SJCRH30 (cell line): Measurements from ENCODE around the gene ABCA2. TPM values are rescaled to one million over a fixed set of nuclear protein-coding genes. Genes with fewer than 3 reads are reported as not detected.

Experiments used
- DNase-seq, 2 experiments: peaks; one replicate each; pipeline ENCODE4 v3.0.0-alpha.2; 2015 to 2020
- H3K27ac ChIP-seq: fragments of 250-450 bp; sonication (Bioruptor Pico); 2 replicates; pipeline ENCODE4 v1.5.1; 2020; ENCODE audit warnings: mild to moderate bottlenecking, moderate library complexity
- H3K27me3 ChIP-seq: fragments of 250-450 bp; sonication (Bioruptor Pico); 2 replicates; pipeline ENCODE4 v1.5.1; 2020; ENCODE audit warnings: mild to moderate bottlenecking, moderate library complexity
- H3K36me3 ChIP-seq: fragments of 250-450 bp; sonication (Bioruptor Pico); 2 replicates; pipeline ENCODE4 v1.5.1; 2020; ENCODE audit warnings: mild to moderate bottlenecking, moderate library complexity
- H3K4me1 ChIP-seq: fragments of 250-450 bp; sonication (Bioruptor Pico); 2 replicates; pipeline ENCODE4 v1.5.1; 2020; ENCODE audit warnings: mild to moderate bottlenecking, moderate library complexity
- H3K4me3 ChIP-seq: fragments of 250-450 bp; sonication (Bioruptor Pico); 2 replicates; pipeline ENCODE4 v1.5.1; 2020; ENCODE audit warnings: mild to moderate bottlenecking, moderate library complexity
- H3K9me3 ChIP-seq: fragments of 250-450 bp; sonication (Bioruptor Pico); replicated peaks from 2 replicates; pipeline ENCODE4 v1.5.1; 2020; ENCODE audit warnings: mild to moderate bottlenecking, moderate library complexity
- total RNA-seq: library from RNA; depleted of rRNA; stranded (reverse); fragments of >200 nt; shearing (Covaris generic); gene quantifications from 2 replicates; pipeline ENCODE4 v1.2.3, GENCODE V29; 2014

Gene ABCA2
- total RNA-seq, 1 experiment from 2014 or later: 4.0 TPM

- no peaks in the 10 kb centered on the region for H3K36me3 ChIP-seq
- H3K9me3 ChIP-seq: no peaks in the 10 kb centered on the region
- no peak for DNase-seq
- H3K4me3 ChIP-seq: no peak overlapping the region
- H3K27ac ChIP-seq: no peak overlapping the region
- peaks cover 14% of the 10 kb centered on the region for H3K27me3 ChIP-seq
- peaks cover 30% of the 10 kb centered on the region for H3K4me1 ChIP-seq
Observed at GRCh38 chr9:137022662-137023008, 5.4 kb downstream of the ABCA2 start.

- no peak overlapping the region for H3K27ac ChIP-seq
- peaks cover 30% of the 10 kb centered on the region for H3K4me1 ChIP-seq
- H3K27me3 ChIP-seq: peaks cover 9% of the 10 kb centered on the region
- no peaks in the 10 kb centered on the region for H3K9me3 ChIP-seq
- DNase-seq: peak; percentile 67 to 75
- H3K4me3 ChIP-seq: no peak overlapping the region
- H3K36me3 ChIP-seq: no peaks in the 10 kb centered on the region
Observed at GRCh38 chr9:137021979-137022661, 5.9 kb downstream of the ABCA2 start.

GRCh38 chr9:137021568-137021978, 6.5 kb downstream of the ABCA2 start:
- Histone ChIP-seq H3K27me3 (peaks cover 7% of the 10 kb centered on the region), H3K9me3 (no peaks in the 10 kb centered on the region), H3K4me3 (no peak overlapping the region), H3K36me3 (no peaks in the 10 kb centered on the region), H3K27ac (no peak overlapping the region), H3K4me1 (peaks cover 30% of the 10 kb centered on the region)
- DNase-seq: no peak

- H3K27ac ChIP-seq: no peak overlapping the region
- no peak for DNase-seq
- peaks cover 28% of the 10 kb centered on the region for H3K4me1 ChIP-seq
- H3K9me3 ChIP-seq: no peaks in the 10 kb centered on the region
- H3K27me3 ChIP-seq: peaks cover 5% of the 10 kb centered on the region
- no peak overlapping the region for H3K4me3 ChIP-seq
- no peaks in the 10 kb centered on the region for H3K36me3 ChIP-seq
Observed at GRCh38 chr9:137020771-137021567, 7.1 kb downstream of the ABCA2 start.

- no peaks in the 10 kb centered on the region for H3K9me3 ChIP-seq
- H3K27me3 ChIP-seq: no peaks in the 10 kb centered on the region
- H3K4me1 ChIP-seq: peaks cover 19% of the 10 kb centered on the region
- no peak for DNase-seq
- no peak overlapping the region for H3K27ac ChIP-seq
- H3K36me3 ChIP-seq: no peaks in the 10 kb centered on the region
- H3K4me3 ChIP-seq: no peak overlapping the region
Observed at GRCh38 chr9:137019891-137020683, 8.0 kb downstream of the ABCA2 start.

- H3K4me3 ChIP-seq: no peak overlapping the region
- H3K27me3 ChIP-seq: no peaks in the 10 kb centered on the region
- H3K9me3 ChIP-seq: no peaks in the 10 kb centered on the region
- H3K4me1 ChIP-seq: peaks cover 12% of the 10 kb centered on the region
- H3K27ac ChIP-seq: no peak overlapping the region
- no peak for DNase-seq
- no peaks in the 10 kb centered on the region for H3K36me3 ChIP-seq
Observed at GRCh38 chr9:137018761-137019559, 9.1 kb downstream of the ABCA2 start.

GRCh38 chr9:137017791-137018497, 10.1 kb downstream of the ABCA2 start:
- Histone ChIP-seq H3K9me3 (no peaks in the 10 kb centered on the region), H3K4me3 (no peak overlapping the region), H3K27ac (no peak overlapping the region), H3K27me3 (no peaks in the 10 kb centered on the region), H3K36me3 (no peaks in the 10 kb centered on the region), H3K4me1 (peaks cover 2% of the 10 kb centered on the region)
- no peak for DNase-seq

- H3K36me3 ChIP-seq: no peaks in the 10 kb centered on the region
- no peaks in the 10 kb centered on the region for H3K9me3 ChIP-seq
- DNase-seq: no peak
- no peak overlapping the region for H3K27ac ChIP-seq
- H3K27me3 ChIP-seq: no peaks in the 10 kb centered on the region
- H3K4me3 ChIP-seq: no peak overlapping the region
- no peaks in the 10 kb centered on the region for H3K4me1 ChIP-seq
Observed at GRCh38 chr9:137017071-137017470, 11.0 kb downstream of the ABCA2 start.

GRCh38 chr9:137016436-137016835, 11.6 kb downstream of the ABCA2 start:
- no peaks in the 10 kb centered on the region for H3K4me1 ChIP-seq
- no peak overlapping the region for H3K27ac ChIP-seq
- H3K27me3 ChIP-seq: no peaks in the 10 kb centered on the region
- no peaks in the 10 kb centered on the region for H3K9me3 ChIP-seq
- no peak for DNase-seq
- no peaks in the 10 kb centered on the region for H3K36me3 ChIP-seq
- no peak overlapping the region for H3K4me3 ChIP-seq

- H3K9me3 ChIP-seq: no peaks in the 10 kb centered on the region
Observed at GRCh38 chr9:137015976-137016375, 12.1 kb downstream of the ABCA2 start.

GRCh38 chr9:137015540-137015930, 12.5 kb downstream of the ABCA2 start:
- Histone ChIP-seq H3K4me1 (no peaks in the 10 kb centered on the region), H3K9me3 (no peaks in the 10 kb centered on the region), H3K27me3 (no peaks in the 10 kb centered on the region), H3K36me3 (no peaks in the 10 kb centered on the region), H3K27ac (no peak overlapping the region), H3K4me3 (no peak overlapping the region)
- no peak for DNase-seq

More at GRCh38 chr9:137015976-137016375, 12.1 kb downstream of the ABCA2 start:
- no peaks in the 10 kb centered on the region for H3K4me1 ChIP-seq
- DNase-seq: no peak
- no peak overlapping the region for H3K4me3 ChIP-seq
- H3K27me3 ChIP-seq: no peaks in the 10 kb centered on the region
- H3K27ac ChIP-seq: no peak overlapping the region
- no peaks in the 10 kb centered on the region for H3K36me3 ChIP-seq

GRCh38 chr9:137014776-137015539, 13.1 kb downstream of the ABCA2 start:
- Histone ChIP-seq H3K4me1 (no peaks in the 10 kb centered on the region), H3K27me3 (no peaks in the 10 kb centered on the region), H3K9me3 (no peaks in the 10 kb centered on the region), H3K36me3 (no peaks in the 10 kb centered on the region), H3K4me3 (no peak overlapping the region), H3K27ac (no peak overlapping the region)
- no peak for DNase-seq

GRCh38 chr9:137014166-137014565, 13.9 kb downstream of the ABCA2 start:
- no peaks in the 10 kb centered on the region for H3K4me1 ChIP-seq
- no peaks in the 10 kb centered on the region for H3K9me3 ChIP-seq
- H3K27ac ChIP-seq: no peak overlapping the region
- H3K36me3 ChIP-seq: no peaks in the 10 kb centered on the region
- H3K4me3 ChIP-seq: no peak overlapping the region
- no peak for DNase-seq
- no peaks in the 10 kb centered on the region for H3K27me3 ChIP-seq
